C4-2B (cell line): ENCODE results near the gene HIP1.

Experiments
- CTCF ChIP-seq: fragments of 450-650 bp; conservative IDR thresholded peaks from 2 replicates; pipeline ENCODE4 v1.5.1; 2017; ENCODE audit warnings: mild to moderate bottlenecking
- ZFX ChIP-seq: fragments of 450-650 bp; IDR thresholded peaks from 2 replicates; pipeline ENCODE4 v1.6.1; 2017

- TF ChIP-seq CTCF: no peak
- no peak for TF ChIP-seq ZFX
Observed at GRCh38 chr7:75573477-75574019, 165.2 kb downstream of the HIP1 start.
